Epidermal melanocyte (primary cell): Measurements from ENCODE around the gene HORMAD2.
"Not testable (repeated sequence)": the region's sequence is repeated elsewhere in the genome, so short reads cannot be mapped to it uniquely, and the experiment has no call there.

ENCODE experiments used
- DNase-seq: peaks from one replicate; pipeline ENCODE4 v3.0.0; 2011; ENCODE audit warnings: low spot score; ENCODE audit not compliant: insufficient read length

Gene HORMAD2

DNA sequence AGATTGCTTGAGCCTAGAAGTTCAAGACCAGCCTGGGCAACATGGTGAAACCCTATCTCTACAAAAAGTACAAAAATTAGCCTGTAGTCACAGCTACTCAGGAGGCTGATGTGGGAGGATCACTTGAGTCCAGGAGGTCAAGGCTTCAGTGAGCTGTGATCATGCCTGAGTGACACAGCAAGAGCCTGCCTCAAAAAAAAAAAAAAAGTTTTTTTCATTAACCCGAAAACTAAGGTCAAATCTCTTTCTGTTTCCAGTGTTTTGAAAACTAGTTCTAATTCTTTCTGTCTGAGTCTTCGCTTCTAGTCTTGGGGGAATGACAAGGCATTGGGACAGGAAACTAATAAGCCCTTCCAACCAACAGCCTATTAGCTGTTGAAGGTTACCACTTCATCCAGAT lies 108.6 kb downstream of the HORMAD2 start:
- DNase-seq: no peak

DNA sequence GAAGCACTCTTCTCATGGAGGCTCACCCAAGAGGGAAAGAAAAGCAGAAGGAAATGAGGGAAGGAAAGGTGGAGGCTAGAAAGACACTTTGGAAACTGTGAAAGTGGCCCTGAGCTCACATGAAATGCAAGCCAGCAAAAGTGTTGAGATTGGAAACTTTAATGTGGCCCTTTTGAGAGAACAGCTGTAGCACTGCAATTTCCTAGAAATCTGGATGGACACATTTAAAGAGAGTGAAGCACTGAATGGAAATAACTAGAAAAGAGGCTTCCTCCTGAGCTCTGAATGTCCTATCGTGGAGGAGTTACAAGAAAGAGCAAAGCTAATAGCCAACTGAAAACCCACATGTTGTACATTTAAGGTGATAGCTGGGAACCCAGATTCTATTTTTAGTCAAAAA lies 110.3 kb downstream of the HORMAD2 start:
- no peak for DNase-seq

DNA sequence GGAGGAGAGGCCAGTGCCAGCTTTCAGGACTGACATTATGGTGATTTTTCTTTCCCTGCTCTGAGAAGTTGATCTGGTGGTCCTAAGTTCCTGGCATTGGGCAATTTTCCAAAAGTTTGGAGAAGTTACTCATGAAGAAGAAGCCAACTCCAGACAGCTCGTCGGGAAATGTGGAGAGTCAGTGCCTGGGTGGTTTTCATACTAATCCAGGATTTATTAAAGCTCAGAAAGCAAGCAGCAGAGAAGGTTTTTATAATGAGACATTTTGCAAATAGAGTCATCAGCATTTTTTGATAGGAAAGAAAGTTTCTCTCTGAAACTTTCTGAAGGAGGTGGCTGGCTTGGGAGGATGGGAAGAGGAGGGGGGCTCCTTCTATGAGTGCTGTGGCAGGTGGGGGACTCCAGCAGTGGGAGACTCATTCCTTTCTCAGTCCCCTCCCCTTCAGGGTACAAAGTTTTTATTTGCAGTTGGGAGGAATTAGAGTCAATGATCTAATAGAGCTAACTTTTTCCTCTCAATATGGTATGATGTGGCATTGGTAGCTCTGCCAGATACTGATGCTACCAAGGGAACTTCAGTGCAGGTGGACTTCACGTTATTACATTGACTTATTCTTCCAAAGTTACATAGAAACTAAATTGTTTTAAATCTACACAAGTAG lies 110.9 kb downstream of the HORMAD2 start:
- no peak for DNase-seq

DNA sequence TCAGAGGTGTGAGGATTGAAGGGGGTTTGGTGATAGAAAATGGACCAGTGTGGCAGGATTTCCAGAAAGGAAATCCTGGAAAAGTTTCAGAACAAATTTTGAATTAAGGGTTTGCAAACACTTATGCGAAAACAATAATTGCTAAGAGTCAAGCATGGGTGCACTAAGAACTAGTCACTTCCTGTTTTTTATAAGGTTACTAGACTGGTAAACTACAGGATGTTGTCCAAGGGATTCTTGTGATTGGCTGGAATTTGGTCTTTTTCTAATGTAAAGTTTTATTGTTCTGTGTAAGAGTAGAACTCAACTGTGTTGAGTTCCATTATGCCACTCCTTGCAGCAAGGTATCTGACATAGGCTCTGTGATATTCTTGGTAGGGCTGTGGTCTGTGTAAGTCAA lies 112.2 kb downstream of the HORMAD2 start:
- DNase-seq: no peak

DNA sequence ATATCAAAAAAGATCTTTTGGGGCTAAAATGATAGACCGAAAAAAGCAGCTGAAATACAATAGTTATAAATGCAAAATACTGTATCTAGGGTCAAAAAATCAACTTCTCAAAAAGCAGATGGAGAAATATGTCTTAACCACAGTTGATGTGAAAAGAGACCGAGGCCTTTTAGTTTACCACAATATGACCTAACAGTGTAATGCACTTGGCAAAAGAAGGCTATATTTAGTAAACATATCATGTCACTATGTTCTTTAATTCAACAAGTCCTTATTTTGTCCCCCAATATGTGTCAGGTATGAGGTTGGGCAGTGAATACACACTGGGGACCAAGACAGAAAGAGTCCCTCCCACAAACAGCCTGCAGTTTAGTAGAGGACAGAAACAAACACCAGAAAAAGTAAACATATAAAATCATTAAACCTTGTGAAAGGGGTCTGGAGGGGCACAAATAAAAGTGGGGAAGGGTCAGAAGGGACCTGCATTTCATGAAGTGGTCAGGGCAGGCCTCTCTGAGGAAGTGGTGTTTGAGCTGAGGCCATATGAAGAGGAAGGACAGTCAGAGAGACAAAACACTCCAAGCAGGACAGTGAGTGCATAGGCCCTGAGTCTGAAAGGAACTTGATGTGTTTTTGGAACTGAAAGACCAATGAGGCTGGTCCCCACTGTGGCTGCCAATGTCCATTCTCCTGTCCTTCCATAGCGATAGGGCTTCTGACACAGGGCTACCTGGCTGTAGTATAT lies 112.9 kb downstream of the HORMAD2 start:
- DNase-seq: no peak

DNA sequence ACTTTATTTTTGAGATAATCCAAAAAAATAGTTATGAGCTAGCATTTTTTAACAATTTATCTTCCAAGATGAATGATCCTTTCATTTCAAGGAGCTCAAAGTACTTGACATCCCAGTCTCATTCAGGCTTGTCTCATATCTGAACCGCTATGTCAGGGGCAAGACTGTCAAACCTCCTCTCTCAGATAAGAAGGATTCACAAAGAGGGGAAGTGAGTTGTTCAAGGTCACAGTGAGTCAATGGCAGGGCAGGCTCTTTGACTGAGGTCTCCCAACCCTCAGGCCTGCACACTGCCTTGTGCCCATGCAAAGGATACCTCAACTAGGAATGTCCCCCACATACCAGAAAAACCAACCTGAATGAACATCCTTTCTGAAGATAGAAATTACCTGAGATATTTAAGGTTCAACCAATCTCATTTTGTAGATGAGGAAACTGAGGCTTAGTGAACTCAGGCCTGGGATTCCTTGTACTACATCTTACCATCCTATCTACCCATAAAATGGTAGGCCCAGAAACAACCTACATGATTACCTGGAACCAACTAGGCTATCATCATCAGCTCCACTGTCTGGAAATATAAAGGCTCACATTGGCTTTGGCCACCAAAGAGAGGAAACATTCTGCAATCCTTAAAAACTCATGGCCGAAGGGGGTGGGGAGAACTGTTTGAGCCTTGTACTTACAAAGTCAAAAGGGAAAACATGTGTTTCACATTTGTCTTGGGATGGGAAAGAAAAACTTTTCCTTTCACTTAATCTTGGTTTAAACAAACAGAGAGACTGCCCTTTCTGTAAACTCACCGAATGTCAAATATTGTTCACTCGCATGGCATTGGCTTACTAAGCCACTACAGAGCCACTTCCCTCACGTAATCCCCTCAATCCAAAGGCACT lies 115.2 kb downstream of the HORMAD2 start:
- no peak for DNase-seq

DNA sequence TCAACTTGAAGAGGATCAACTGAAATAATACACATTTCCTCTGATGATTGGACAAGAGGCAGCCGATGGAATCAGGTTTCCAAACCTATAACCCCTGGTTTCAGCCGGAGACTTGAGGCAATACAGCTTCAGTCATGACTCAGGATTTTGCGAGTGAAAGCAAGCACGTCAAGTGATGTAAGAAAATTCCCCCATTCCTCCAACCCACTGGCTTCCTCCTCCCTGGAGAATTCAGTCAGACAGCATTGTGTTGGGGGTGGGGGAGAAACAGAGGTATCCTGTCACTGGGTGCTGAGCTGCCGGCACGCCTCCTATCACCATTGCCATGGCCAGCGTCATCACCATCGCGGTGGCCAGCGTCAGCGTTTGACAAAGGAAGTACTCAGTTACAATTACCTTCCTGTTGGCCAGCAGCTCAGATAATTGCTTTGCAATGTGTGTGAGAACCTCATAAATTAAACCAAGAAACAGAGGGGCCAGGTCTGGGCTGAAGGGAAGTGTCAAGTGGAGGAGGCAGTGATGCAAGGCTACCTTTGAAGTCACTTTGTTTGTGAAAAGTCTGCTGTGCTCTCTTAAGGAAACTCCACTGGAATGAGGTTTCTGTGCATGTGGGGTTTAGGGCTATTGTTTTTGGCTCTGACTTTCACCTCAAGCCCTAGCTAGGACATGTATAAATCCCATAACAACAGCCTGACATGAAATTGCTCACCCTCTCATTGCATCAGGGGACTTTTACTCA lies 116.0 kb downstream of the HORMAD2 start:
- peak; percentile 72 for DNase-seq

DNA sequence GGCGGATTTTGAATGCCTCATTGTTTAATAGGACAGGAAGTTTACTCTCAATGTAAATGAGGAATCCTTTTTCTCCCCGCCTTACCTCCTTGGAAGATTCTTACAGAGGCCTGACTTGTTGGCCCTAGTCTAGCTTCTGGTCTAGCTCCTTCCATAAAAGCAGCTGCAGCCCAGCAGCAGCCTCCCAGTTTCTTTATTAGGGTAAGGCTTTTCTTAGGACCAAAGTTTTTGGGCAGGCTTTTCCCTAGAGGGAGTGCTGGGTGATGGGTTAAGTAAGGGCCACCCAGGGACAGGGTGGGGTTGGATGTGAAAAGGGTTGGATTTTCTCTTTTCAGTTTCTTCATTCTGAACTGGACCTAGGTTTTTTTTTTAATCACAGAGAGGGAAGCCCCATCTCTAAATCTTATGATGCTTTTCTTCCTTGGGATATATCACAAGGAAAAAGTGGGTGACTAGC lies 116.6 kb downstream of the HORMAD2 start:
- DNase-seq: no peak

DNA sequence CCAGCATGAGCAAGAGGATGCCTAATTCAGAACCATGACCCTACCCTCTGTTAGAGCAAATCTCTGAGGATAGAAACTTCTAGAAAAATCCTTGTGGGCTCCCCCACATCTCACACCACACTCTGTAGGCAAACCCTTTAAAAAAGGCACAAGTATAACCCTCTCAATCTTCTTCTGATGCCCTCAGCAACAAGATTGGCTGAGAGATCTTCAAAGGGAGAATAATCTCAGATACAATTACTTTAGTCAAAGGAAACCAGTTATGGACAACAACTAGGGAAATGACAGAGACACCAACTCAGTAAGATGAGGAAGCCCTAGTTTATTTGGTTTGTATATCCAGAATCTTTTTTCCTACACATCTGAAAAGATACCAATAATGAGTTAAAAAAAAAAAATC lies 117.1 kb downstream of the HORMAD2 start:
- DNase-seq: no peak

DNA sequence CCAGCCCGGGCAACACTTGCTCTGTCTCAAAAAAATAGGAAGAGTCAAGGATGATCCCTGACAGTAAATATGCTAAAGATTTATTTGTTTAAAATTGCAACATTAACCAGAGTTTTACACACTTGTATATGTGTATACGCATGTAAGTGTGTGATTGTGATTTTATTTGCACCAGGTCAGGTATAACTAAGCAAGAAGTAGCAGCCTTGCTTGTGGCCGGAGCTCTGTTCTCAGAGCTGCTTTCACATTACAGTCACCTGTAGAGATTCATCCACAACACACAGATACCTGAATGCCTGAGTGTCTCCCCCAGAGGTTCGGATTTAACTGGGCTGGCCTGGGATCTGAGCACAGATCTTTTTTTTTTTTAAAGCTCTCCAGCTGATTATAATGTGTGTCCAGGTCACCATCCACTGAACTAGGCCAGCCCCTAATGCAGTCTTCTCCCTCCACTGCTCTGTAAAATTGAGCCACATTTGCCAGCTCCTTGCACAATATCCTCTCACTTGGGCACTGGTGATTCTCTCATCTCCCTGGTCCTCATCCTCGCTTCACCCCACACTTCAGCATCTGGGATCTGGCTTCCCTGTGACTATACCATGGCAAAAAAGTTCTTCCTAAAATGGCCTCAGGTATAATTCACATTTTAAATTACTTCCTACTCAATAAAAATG lies 118.0 kb downstream of the HORMAD2 start:
- no peak for DNase-seq

DNA sequence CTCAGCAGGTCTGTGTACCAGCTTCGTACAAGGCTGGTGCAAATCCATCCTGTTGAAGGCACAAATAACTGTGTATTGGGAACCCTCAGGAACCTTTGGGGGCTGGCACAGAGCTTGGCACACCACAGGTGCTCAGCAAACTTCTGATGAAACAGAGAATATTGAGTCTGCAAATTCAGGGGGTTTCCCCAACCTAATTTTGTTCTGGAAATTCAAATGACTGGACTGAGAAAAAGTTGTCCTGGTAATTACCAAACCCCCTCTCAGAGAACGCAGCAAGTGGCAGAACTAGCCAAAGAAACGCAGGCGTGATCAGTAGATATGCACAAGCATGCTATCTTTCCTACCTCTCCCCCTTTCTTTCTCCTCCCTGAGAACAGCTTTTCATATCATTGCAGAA lies 118.7 kb downstream of the HORMAD2 start:
- DNase-seq: no peak

DNA sequence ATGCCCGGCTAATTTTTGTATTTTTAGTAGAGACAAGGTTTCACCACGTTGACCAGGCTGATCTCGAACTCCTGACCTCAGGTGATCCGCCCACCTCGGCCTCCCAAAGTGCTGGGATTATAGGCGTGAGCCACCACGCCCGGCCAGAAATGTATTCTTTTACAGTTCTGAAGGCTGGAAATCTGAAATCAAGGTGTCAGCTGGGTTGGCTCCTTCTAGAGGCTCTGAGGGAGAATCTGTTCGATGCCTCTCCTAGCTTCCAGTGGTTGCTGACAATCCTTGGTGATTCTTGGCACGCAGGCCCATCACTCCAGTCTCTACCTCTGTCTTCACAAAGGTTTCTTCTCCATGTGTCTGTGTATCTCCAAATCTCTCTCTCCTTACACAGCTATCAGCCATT lies 120.6 kb downstream of the HORMAD2 start:
- not testable (repeated sequence) for DNase-seq

DNA sequence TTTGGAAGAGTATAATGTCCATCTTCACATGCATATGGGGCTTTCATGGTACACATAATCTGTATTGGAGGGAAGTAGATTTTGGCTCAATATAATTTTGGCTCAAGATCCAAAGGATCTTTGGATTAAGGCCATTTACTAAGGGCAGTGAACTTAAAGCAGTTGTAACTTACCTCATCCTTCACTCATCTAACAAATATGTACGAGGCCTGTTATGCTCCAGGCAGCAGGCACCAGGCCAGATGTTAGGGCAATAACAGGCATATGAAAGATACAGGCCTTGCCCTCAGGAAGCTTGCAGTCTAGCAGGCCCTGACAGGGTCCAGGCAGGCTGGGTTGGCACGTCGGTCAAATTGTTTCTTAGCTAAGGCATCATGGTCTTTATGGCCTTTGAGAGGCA lies 121.7 kb downstream of the HORMAD2 start:
- no peak for DNase-seq

DNA sequence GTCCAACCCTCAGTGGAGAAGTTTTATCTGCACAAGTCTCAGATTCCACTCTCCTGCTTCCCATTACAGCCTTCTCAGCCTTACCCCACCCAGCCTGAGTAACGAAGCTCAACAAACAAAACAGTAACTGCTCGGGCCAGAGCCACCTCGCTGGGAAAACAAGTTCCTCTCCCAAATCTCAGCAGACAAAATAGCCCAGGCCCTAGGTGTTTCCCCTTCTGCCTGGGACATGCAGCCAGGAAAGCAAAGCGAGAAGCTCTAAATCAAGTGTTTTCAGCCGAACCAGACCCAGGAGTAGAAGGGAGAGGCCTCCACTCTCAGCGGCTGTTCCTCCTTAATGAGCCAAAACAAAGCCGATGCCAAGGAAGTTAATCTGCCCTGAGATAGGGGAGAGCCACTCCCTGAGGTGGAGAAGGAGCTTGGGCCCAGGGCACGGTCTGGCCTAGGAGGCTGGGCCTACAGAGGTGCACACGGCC lies 122.3 kb downstream of the HORMAD2 start:
- DNase-seq: no peak

DNA sequence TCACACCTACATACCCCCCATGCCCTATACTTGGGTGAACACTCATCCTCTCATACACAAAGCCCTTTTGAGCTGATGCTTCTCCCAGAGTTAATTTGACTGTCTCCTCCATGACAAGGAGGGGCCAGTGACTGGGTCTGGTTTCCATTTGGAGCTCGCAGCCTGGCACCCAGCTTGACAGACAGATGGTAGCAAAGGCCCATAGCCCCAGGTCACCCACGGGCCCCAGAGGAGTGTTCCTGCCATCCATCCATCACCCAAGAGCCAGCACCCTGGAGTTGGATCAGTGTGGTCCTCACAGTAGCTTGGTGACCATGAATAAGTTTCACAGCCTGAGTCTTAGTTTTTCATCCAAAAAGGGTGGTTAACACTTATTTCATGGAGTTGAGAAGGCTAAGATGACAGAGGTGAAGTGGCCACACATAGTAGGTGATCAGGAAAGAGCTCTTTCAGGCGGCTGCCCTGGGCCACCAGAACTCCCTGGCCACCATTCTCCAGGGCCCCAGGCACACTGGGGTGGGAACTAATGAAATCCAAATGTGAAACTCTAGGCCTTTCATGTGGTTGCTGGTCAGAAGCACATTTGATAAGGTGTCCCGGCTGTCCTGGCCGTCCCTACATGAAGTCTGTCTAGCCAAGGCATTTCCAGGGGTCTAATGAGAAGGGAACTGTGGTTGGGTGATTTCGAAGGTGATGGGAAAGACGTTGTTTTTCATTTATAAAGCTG lies 123.9 kb downstream of the HORMAD2 start:
- no peak for DNase-seq

DNA sequence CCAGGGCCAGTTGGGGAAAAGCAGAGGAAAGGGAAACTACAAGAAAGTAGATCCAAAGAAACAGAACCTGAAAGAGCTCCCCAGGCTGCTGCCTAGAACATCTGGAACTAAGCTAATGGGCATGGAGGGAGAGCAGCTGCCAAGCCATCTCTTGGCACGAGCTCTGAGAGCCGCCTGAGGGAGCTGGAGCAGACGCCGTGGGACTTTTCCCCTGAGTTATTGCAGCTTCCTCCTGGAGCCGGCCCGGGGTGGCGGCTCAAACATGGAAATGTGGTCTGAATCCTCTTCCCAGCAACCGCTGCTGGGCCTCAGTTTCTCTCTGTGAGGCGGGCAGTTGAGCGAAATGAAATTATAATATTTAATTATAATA lies 124.5 kb downstream of the HORMAD2 start:
- peak; percentile 87 for DNase-seq

DNA sequence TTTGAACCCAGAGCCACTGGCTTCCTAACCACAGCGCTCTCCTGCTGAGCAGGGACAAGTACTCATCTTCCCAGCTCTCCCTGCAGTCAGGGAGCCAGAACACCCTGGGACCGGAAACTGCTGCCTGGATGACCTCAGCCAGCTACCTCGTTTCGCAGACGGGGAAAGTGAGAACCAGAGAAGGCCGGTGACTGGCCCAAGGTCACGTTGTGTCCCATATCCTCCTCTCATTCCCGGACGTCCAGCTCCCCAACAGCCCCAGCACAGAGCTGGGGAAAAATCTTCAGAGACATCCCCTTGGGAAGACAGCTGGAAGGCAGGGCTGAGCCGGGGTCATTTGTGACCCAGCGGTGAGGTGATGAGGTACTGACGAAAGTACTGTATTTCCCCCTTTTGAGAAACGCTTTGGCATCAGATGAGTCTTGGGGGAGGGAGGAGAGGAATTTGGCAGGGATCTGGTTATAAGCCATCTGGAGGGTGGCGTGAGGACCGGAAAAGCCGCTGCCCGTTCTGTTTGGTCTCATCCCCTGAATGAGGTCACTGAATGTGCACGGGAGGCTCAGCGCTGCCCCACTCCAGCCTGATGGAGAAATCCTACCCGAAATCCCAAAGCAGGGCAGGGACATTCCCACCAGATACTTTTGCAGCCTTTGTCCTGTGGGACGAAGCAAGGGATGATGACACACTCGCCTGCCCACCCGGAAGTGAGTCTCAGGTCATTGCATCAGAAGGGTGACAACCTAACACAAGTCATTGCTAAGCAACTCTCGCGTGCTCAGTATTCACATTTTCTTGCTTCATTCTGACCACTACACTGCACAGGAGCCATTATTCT lies 125.2 kb downstream of the HORMAD2 start:
- no peak for DNase-seq

DNA sequence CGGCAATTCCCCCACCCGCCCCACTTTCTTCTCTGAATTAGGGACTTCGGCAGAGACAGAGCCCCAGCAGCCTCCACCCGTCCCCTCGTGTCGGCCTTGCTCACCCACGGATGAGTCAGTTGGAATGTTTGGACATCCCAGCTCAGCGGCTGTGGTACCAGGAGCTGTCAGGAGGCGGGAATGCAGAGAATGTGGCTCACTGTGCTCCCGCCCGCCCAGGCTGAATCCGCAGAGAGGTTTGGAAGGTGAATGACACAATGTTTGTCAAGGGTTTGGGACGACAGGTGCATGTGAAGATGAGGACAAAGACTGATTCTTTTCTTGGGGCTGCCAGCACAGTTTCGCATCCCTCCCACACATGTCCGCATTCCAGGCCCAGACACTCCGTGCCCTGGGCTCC lies 126.7 kb downstream of the HORMAD2 start:
- DNase-seq: no peak
